A673 (cell line): ENCODE data around the gene CCDC157. TPM values are rescaled to one million over a fixed set of nuclear protein-coding genes. Genes with fewer than 3 reads are reported as not detected.
"Not testable (repeated sequence)": the region's sequence is repeated elsewhere in the genome, so short reads cannot be mapped to it uniquely, and the experiment has no call there.

Source experiments
- BruUV-seq: library from RNA; stranded (reverse); fragments of 400-500 nt; replicated peaks from 2 replicates; lab custom pipeline; 2021; lab: Mats Ljungman, UMichigan
- CTCF ChIA-PET: fragments of 300-600 bp; sonication (Branson Sonifier 250); formaldehyde crosslinking; loops from one replicate; lab custom pipeline; 2022; ENCODE audit warnings: antibody characterized with exemption; lab: Charles Lee
- POLR2A ChIA-PET: fragments of 300-600 bp; sonication (Branson Sonifier 250); formaldehyde crosslinking; loops from one replicate; lab custom pipeline; 2022; ENCODE audit warnings: antibody characterized with exemption; ENCODE audit not compliant: low non-redundant PET; lab: Charles Lee
- DNase-seq: peaks from one replicate; pipeline ENCODE4 v3.0.0-alpha.2; 2015; ENCODE audit warnings: low spot score
- H3K27ac ChIP-seq: fragments of 200-600 bp; sonication (generic); 2 replicates; pipeline ENCODE4 v1.5.1; 2016; ENCODE audit warnings: mixed run types, low read depth, mild to moderate bottlenecking, mixed read lengths, antibody characterized with exemption, low read length; ENCODE audit not compliant: poor library complexity, severe bottlenecking
- H3K27me3 ChIP-seq: fragments of 200-600 bp; sonication (generic); replicated peaks from 2 replicates; pipeline ENCODE4 v1.6.1; 2017; ENCODE audit warnings: mixed run types, low read depth, mild to moderate bottlenecking, mixed read lengths, antibody characterized with exemption, low read length; ENCODE audit not compliant: insufficient read depth, poor library complexity
- H3K36me3 ChIP-seq: fragments of 200-600 bp; sonication (generic); 2 replicates; pipeline ENCODE4 v1.6.1; 2016; ENCODE audit warnings: mixed run types, mild to moderate bottlenecking, mixed read lengths, antibody characterized with exemption, low read length; ENCODE audit not compliant: insufficient read depth, poor library complexity, severe bottlenecking
- H3K4me1 ChIP-seq: fragments of 200-600 bp; sonication (generic); 2 replicates; pipeline ENCODE4 v1.6.1; 2017; ENCODE audit warnings: mixed run types, mild to moderate bottlenecking, mixed read lengths, antibody characterized with exemption, low read length; ENCODE audit not compliant: insufficient read depth, poor library complexity, severe bottlenecking
- H3K4me3 ChIP-seq: fragments of 200-600 bp; sonication (generic); 2 replicates; pipeline ENCODE4 v1.5.1; 2016; ENCODE audit warnings: low read depth, mixed run types, mild to moderate bottlenecking, mixed read lengths, low read length; ENCODE audit not compliant: poor library complexity, severe bottlenecking
- H3K9me3 ChIP-seq: fragments of 200-600 bp; sonication (generic); 2 replicates; pipeline ENCODE4 v1.6.1; 2016; ENCODE audit warnings: mixed run types, low read depth, mild to moderate bottlenecking, mixed read lengths, antibody characterized with exemption, low read length; ENCODE audit not compliant: poor library complexity, severe bottlenecking
- EZH2 ChIP-seq: fragments of 200-600 bp; sonication (generic); IDR thresholded peaks from 2 replicates; pipeline ENCODE4 v1.6.1; 2017; ENCODE audit warnings: borderline replicate concordance, low read depth, mild to moderate bottlenecking, mixed read lengths, antibody characterized with exemption, low read length; ENCODE audit not compliant: poor library complexity, severe bottlenecking
- intact Hi-C: fragments of 100-400 bp; cut with micrococcal nuclease; formaldehyde crosslinking; loops from one replicate; pipeline ENCODE4 v1.10.0; 2022; ENCODE audit not compliant: unreplicated experiment
- total RNA-seq: library from RNA; stranded (reverse); gene quantifications from 2 replicates; pipeline ENCODE4 v1.2.3, GENCODE V29; 2021
- TF ChIP-seq, protein P1 (sequence below): fragments of 300-800, 200-600 bp; sonication (generic); conservative IDR thresholded peaks from 2 replicates; pipeline ENCODE4 v1.5.1; 2017; ENCODE audit warnings: low read depth, mild to moderate bottlenecking, antibody characterized with exemption, low read length, moderate library complexity, mixed read lengths

The CCDC157 gene
- total RNA-seq, 1 experiment from 2014 or later = 5.7 TPM

DNA sequence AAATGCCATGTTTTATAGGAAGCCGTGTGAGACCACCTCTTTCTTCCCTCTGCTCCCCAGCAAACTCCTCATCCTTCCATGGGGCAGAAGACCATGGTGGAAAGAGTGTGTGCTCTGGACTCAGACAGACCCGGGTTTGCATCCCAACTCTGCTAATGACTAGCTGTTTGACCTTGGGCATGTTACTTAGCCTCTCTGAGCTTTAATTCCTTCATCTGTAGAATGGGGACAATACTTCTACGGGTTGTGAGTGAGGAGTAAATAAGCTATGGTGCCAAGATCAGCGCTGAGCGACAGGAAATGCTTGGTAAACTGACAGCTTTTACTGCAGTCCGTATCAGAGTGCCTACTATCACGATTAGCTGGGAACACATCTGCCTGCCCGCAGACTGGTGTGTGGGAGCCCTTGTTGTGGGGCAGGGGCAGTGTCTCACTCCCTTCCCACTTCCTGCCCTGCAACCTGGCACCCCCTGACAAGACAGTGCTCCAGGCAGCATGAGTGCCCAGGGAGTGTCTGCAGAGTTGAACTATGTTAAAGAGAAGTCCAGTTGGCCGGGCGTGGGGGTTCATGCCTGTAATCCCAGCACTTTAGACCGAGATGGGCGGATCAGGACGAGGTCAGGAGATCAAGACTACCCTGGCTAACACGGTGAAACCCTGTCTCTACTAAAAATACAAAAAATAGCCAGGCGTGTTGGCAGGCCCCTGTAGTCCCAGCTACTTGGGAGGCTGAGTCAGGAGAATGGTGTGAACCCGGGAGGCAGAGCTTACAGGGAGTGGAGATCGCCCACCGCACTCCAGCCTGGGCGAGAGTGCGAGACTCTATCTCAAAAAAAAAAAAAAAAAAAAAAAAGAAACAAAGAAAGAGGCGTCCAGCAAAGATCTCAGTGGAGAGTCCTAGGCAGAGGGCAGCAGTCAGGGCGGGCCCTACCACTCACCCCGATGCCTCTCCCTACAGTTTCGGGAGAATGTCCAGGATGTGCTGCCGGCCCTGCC is 42.2 kb downstream of the CCDC157 start:
- BruUV-seq = no TSS peak
- no peak overlapping the region for H3K4me3 ChIP-seq
- H3K27ac ChIP-seq = no peak overlapping the region
- POLR2A ChIA-PET = no interaction called here
- peaks cover 18% of the 10 kb centered on the region for H3K4me1 ChIP-seq
- H3K36me3 ChIP-seq = no peaks in the 10 kb centered on the region
- H3K9me3 ChIP-seq = no peaks in the 10 kb centered on the region
- no peaks in the 10 kb centered on the region for H3K27me3 ChIP-seq
- TF ChIP-seq, protein P1, sequence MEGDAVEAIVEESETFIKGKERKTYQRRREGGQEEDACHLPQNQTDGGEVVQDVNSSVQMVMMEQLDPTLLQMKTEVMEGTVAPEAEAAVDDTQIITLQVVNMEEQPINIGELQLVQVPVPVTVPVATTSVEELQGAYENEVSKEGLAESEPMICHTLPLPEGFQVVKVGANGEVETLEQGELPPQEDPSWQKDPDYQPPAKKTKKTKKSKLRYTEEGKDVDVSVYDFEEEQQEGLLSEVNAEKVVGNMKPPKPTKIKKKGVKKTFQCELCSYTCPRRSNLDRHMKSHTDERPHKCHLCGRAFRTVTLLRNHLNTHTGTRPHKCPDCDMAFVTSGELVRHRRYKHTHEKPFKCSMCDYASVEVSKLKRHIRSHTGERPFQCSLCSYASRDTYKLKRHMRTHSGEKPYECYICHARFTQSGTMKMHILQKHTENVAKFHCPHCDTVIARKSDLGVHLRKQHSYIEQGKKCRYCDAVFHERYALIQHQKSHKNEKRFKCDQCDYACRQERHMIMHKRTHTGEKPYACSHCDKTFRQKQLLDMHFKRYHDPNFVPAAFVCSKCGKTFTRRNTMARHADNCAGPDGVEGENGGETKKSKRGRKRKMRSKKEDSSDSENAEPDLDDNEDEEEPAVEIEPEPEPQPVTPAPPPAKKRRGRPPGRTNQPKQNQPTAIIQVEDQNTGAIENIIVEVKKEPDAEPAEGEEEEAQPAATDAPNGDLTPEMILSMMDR = no peak
- no peak for TF ChIP-seq EZH2
- DNase-seq = no peak
- intact Hi-C loops = no loop called here
- CTCF ChIA-PET = interaction anchor here (1.1 to 1.9 kb wide), 2 partner anchors 11 to 12 kb away, joined by 4 to 5 read pairs; partner anchors contain the start of gene RNF215

DNA sequence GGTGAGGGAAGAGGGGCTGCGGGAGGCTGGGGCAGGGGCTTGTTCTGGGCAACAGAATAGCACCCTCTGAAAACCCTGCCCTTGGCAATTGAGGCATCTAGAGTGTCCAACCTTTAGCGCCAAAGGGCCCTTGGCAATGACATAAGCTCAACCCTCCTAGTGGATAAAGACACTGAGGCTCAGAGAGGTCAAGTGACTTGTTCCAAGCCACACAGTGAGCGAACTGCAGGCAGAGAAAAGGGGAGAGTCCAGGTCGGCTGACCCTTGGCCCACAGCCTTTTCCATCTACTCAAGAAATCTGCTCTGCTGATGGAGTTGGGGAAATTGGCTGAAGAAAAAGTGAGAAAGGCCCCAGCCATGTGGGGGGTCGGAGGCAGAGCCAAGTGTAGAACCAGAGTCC is 42.9 kb downstream of the CCDC157 start:
- no TSS peak for BruUV-seq
- H3K4me1 ChIP-seq = peaks cover 18% of the 10 kb centered on the region
- no peaks in the 10 kb centered on the region for H3K27me3 ChIP-seq
- ChIA-PET POLR2A (no interaction called here), CTCF (interaction anchor here (1.1 kb wide), 1 partner anchor 12 kb away, joined by 4 read pairs; the partner anchor contains the start of gene RNF215)
- no peaks in the 10 kb centered on the region for H3K9me3 ChIP-seq
- H3K36me3 ChIP-seq = no peaks in the 10 kb centered on the region
- TF ChIP-seq EZH2 = no peak
- TF ChIP-seq, protein P1 = no peak
- no peak for DNase-seq
- no peak overlapping the region for H3K4me3 ChIP-seq
- intact Hi-C loops = loop anchor here (10.0 kb wide), 1 partner anchor 55 kb away; no protein-coding TSS in a partner anchor
- H3K27ac ChIP-seq = no peak overlapping the region

DNA sequence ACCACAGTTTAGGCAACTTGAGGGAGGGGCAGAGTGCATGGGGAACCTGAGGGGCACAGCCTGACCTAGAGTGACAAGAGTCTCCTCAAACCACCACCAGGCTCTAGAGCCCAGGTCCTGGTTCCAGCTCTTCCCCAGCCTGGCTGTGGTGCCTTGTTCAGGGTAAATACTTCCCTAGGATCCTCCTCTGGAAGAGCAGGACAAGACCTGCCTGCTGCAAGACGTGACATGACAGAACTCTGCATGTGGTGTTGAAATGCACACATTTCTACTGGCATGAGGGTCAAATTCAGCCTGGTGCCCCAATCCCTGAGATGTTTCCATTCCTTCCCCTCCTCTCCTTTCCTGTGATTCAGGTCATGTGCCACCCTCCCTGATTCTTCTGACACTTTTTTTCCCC is 43.4 kb downstream of the CCDC157 start:
- no peak for DNase-seq
- H3K9me3 ChIP-seq = no peaks in the 10 kb centered on the region
- H3K4me1 ChIP-seq = peaks cover 18% of the 10 kb centered on the region
- intact Hi-C loops = loop anchor here (10.0 kb wide), 1 partner anchor 55 kb away; no protein-coding TSS in a partner anchor
- BruUV-seq = no TSS peak
- ChIA-PET POLR2A (no interaction called here), CTCF (interaction anchor here (0.7 kb wide), 1 partner anchor 13 kb away, joined by 6 read pairs; the partner anchor contains the start of gene RNF215)
- TF ChIP-seq, protein P1 = no peak
- TF ChIP-seq EZH2 = no peak
- no peaks in the 10 kb centered on the region for H3K36me3 ChIP-seq
- no peak overlapping the region for H3K4me3 ChIP-seq
- no peaks in the 10 kb centered on the region for H3K27me3 ChIP-seq
- no peak overlapping the region for H3K27ac ChIP-seq

DNA sequence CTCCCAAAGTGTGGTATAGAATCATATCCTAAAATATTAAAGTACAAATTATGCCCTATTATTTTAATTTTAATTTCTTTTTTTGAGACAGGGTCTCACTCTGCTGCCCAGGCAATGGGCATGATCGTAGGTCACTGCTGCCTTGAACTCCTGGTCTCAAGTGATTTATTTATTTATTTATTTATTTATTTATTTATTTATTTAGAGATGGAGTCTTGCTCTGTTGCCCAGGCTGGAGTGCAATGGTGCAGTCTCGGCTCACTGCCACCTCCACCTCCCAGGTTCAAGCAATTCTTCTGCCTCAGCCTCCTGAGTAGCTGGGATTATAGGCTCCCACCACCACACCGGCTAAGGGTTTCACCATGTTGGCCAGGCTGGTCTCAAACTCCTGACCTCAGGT is 44.2 kb downstream of the CCDC157 start:
- H3K4me3 ChIP-seq, H3K27ac ChIP-seq, POLR2A ChIA-PET, H3K36me3 ChIP-seq, DNase-seq, H3K27me3 ChIP-seq, CTCF ChIA-PET, H3K9me3 ChIP-seq, BruUV-seq: not testable (repeated sequence)
- intact Hi-C loops = loop anchor here (10.0 kb wide), 1 partner anchor 56 kb away; no protein-coding TSS in a partner anchor
- H3K4me1 ChIP-seq = peaks cover 18% of the 10 kb centered on the region
